CD4-positive, alpha-beta T cell treated with Interleukin-4 for 1 hour (primary cell): ENCODE measurements around the gene RYK.
"Not testable (repeated sequence)": the region's sequence is repeated elsewhere in the genome, so short reads cannot be mapped to it uniquely, and the experiment has no call there.

Source experiments
- DNase-seq, 2 donors: peaks; one replicate each; pipeline ENCODE4 v3.0.0-alpha.2; 2020 to 2022

RYK gene

DNA sequence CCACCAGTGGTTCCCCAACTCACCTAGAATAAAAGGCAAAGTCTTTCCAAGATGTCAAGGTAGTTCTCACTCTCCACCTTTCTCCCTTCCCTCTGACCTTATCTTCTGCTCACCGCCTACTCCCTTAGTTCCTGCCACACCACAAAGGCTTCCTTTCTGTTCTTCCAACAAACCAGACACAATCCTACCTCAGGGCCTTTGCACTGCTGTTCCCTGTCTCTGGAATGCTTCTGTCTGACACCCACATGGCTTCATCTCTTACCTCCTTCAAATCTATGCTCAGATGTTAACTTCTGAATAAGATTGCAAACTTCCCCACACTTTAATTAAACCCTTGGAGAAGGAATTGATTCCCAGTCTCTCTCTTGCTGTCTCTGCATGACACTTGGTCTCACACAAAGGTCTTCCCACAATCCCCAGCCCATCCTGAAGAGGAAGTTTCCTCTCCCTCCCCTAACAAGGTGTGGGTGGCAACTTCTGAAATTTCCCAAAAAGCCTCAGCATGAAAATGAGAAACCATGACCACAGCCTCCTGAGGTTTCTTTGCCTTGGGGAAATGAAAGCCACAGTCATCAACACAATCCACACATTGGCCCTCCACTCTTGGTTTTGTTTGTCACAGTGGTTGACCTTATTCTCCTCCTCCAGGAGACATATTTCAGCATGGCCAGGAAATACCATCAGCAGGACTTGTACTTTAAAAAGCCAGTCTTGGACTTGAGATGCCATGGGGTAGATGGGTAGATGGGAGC lies 3.0 kb upstream of the RYK start:
- DNase-seq, result no peak

DNA sequence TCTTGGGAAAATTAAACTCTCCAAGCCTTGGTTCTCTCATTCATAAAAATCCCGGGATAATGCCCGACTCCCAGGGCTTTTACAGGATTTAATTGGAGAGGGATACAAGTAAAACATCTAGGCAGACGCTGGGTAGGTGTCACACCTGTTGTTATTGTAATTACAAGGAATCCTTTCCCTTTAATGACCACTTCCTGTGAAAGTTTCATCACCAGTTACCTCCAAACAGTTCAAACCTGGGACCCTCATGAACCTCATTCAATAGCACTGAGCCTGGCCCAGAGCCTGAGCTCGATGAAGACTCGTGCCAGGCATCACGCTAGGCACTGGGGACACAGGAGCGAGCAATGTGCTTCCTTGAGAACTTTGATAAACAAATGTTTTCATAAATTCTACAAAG lies 2.1 kb upstream of the RYK start:
- no peak for DNase-seq

- DNase-seq, result no peak
Measured at GRCh38 chr3:134251731-134252391, 1.2 kb upstream of the RYK start.

- DNase-seq, result peak; percentile 28 to 50
Measured at GRCh38 chr3:134249935-134250716, 533 bp downstream of the RYK start.

- DNase-seq, result peak in 1 of 2 donors; percentile 11
Measured at GRCh38 chr3:134249296-134249841, 1.3 kb downstream of the RYK start.

GRCh38 chr3:134244921-134245320 lies 5.7 kb downstream of the RYK start:
- no peak for DNase-seq

- no peak for DNase-seq
Measured at GRCh38 chr3:134242649-134243617, 7.7 kb downstream of the RYK start.

GRCh38 chr3:134239538-134239937 lies 11.1 kb downstream of the RYK start:
- no peak for DNase-seq

- no peak for DNase-seq
Measured at GRCh38 chr3:134237454-134238145, 13.1 kb downstream of the RYK start.

GRCh38 chr3:134236505-134237170 lies 14.0 kb downstream of the RYK start:
- DNase-seq, result no peak

GRCh38 chr3:134235577-134236076 lies 15.0 kb downstream of the RYK start:
- DNase-seq, result no peak

- DNase-seq, result no peak
Measured at GRCh38 chr3:134232951-134233350, 17.7 kb downstream of the RYK start.

DNA sequence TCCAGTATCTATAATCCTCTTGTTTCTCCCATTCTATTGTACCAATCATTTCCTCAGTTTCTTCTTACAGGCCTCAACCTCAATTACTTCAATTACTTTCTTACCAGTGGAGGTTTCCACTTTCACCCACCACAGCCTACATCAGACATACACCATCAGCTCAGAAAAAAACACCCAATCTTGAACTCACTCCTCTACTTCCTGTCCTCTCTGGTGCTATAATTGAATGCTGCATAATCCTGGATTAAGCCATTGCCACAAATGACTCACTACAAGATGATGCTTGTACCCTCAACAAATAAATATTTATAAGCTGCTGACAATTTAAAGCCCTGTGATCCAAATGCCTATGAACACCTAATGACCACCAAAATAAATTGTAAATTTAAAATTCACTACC lies 18.5 kb downstream of the RYK start:
- DNase-seq, result no peak

- DNase-seq, result no peak
Measured at GRCh38 chr3:134231131-134231530, 19.5 kb downstream of the RYK start.

GRCh38 chr3:134229038-134229437 lies 21.6 kb downstream of the RYK start:
- DNase-seq, result no peak

- no peak for DNase-seq
Measured at GRCh38 chr3:134228479-134228878, 22.2 kb downstream of the RYK start.

DNA sequence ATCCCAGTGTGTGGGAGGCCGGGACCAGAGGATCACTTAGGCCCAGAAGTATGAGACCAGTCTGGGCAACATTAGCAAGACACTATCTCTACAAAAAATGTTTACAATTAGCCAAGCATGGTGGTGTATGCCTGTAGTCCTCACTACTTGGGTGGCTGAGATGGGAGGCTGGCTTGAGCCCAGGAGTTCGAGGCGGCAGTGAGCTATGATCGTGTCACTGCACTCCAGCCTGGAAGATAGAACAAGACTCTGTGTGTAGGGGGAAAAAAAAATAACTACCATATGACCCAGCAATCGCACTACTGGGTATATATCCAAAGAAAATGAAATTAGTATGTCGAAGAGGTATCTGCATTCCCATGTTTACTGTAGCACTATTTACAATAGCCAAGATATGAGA lies 22.6 kb downstream of the RYK start:
- no peak for DNase-seq

DNA sequence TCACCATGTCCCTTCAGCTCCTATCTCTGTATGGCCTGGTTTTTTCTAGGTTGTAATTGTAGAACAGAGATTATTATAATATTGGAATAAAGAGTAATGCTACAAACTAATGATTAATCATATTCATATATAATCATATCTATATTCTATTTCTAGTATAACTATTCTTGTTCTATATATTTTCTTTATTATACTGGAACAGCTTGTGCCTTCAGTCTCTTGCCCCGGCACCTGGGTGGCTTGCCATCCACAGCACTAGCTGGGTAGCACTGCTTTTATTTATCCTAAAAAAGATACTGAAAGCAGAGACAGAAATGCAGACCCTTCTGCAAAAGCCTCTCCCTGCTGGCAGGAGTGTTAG lies 25.9 kb downstream of the RYK start:
- not testable (repeated sequence) for DNase-seq

DNA sequence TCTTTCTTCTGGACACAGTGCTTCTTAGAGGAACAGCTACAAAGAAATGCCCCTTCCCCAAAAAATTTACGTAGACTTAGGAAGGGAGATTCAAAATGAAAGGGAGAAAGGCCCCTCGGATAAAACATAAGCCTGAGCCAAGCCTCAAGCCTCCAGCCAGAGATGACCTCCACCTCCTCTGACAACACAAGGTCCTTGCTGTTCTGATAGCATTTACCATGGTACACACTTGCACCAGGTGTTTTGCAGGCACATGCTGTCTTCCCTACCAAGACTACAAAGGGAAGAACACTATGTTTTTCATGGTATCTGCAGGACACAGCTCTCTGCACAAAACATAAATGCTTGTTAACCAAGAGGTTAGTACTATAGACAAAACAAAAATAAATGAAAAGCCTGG lies 27.8 kb downstream of the RYK start:
- no peak for DNase-seq

- no peak for DNase-seq
Measured at GRCh38 chr3:134216851-134217250, 33.8 kb downstream of the RYK start.

GRCh38 chr3:134216191-134216764 lies 34.4 kb downstream of the RYK start:
- DNase-seq, result no peak
